ENCODE measurements around the gene ACTRT3.

DNA sequence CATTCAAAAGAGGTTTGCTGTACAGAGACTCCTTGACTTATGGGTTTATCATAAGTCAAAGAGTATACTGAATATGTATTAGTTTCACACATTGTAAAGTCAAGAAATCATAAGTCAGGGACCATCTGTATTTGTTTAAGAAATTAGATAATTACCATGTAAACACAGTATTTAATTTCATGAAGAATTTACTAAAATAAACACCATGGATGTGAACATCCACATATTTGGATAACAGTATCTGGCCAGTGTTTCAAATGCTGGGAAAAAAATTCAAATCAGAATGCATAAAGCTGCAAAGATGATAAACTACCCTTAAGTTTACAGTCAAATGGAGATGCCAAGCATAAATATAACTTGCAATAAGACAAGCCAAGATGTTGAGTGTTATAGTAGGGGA, 20.9 kb upstream of the ACTRT3 start:
- TF ChIP-seq, protein P1, sequence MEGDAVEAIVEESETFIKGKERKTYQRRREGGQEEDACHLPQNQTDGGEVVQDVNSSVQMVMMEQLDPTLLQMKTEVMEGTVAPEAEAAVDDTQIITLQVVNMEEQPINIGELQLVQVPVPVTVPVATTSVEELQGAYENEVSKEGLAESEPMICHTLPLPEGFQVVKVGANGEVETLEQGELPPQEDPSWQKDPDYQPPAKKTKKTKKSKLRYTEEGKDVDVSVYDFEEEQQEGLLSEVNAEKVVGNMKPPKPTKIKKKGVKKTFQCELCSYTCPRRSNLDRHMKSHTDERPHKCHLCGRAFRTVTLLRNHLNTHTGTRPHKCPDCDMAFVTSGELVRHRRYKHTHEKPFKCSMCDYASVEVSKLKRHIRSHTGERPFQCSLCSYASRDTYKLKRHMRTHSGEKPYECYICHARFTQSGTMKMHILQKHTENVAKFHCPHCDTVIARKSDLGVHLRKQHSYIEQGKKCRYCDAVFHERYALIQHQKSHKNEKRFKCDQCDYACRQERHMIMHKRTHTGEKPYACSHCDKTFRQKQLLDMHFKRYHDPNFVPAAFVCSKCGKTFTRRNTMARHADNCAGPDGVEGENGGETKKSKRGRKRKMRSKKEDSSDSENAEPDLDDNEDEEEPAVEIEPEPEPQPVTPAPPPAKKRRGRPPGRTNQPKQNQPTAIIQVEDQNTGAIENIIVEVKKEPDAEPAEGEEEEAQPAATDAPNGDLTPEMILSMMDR (IDR thresholded peaks at IDR 0.05): no peak
- TF ChIP-seq POLR2A (IDR thresholded peaks at IDR 0.05): no peak

All from prostate gland (tissue), 2 donors.